Measurements from ENCODE around the gene MISP3.

GRCh38 chr19:14117668-14118164, 45.1 kb downstream of the MISP3 start, which contains the start of gene PRKACA:
- TF ChIP-seq CTCF (IDR thresholded peaks at IDR 0.05) (peak in 1 of 4 experiments; percentile 17), POLR2A (IDR thresholded peaks at IDR 0.05) (peak; percentile 59), POLR2AphosphoS5 (IDR thresholded peaks at IDR 0.05) (peak; percentile 91)
